ENCODE data around the gene IFFO2. TPM values are rescaled to one million over a fixed set of nuclear protein-coding genes. Genes with fewer than 3 reads are reported as not detected.
A peak's percentile ranks its signal among the peaks of the same experiment; 100 is the strongest.

IFFO2 gene
- total and polyA plus RNA-seq, 2 of the 13 experiments (the other 11 are each of a cell fraction or from before 2014, with no cell fraction given) = 7.3 to 16.7 TPM

DNA sequence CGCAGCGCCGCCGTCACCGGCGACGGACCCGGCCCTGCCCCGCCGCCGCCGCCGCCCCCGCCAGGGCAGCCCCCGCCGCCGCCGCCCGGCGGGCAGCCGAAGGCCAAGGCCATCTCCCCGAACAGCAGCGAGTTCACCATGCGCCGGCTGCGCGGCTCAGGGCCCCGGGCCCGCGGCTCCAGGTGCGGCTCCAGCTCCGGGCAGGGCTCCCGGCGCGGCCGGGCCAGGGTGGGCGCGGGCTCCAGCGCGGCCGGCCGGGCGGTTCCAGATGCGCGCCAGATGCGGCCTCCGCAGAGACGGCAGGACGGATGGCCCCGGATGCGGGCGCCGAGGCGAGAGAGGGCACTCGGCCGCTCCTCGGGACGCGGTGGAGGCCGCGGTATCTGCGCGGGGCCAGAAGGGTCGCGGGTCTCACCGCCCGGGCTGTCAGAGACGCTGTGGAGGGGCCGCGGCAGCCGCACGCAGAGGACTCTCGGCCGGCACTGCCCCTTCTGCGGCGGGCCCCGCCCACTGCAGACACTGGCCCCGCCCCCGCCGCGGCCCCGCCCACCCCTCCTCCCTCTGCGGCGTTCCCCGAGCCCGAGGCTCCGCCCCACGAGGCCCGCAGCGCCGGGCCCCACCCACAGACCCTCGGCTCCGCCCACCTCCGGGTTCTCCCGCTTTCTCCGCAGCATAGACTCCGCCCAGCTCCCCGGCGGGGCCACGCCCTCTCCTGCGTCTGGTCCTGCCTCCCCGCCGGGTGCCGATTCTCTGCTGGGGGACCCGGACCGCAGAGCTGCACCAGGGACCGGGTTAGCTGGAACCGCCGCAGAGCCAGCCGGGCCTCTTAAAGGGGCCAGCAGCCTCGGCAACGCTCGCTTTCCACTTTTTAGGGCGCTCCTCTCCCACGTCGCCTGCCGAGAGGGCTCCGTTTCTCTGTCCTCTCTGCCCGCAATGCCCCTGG lies at the start of gene IFFO2 (continued):
- TF ChIP-seq, protein P1, sequence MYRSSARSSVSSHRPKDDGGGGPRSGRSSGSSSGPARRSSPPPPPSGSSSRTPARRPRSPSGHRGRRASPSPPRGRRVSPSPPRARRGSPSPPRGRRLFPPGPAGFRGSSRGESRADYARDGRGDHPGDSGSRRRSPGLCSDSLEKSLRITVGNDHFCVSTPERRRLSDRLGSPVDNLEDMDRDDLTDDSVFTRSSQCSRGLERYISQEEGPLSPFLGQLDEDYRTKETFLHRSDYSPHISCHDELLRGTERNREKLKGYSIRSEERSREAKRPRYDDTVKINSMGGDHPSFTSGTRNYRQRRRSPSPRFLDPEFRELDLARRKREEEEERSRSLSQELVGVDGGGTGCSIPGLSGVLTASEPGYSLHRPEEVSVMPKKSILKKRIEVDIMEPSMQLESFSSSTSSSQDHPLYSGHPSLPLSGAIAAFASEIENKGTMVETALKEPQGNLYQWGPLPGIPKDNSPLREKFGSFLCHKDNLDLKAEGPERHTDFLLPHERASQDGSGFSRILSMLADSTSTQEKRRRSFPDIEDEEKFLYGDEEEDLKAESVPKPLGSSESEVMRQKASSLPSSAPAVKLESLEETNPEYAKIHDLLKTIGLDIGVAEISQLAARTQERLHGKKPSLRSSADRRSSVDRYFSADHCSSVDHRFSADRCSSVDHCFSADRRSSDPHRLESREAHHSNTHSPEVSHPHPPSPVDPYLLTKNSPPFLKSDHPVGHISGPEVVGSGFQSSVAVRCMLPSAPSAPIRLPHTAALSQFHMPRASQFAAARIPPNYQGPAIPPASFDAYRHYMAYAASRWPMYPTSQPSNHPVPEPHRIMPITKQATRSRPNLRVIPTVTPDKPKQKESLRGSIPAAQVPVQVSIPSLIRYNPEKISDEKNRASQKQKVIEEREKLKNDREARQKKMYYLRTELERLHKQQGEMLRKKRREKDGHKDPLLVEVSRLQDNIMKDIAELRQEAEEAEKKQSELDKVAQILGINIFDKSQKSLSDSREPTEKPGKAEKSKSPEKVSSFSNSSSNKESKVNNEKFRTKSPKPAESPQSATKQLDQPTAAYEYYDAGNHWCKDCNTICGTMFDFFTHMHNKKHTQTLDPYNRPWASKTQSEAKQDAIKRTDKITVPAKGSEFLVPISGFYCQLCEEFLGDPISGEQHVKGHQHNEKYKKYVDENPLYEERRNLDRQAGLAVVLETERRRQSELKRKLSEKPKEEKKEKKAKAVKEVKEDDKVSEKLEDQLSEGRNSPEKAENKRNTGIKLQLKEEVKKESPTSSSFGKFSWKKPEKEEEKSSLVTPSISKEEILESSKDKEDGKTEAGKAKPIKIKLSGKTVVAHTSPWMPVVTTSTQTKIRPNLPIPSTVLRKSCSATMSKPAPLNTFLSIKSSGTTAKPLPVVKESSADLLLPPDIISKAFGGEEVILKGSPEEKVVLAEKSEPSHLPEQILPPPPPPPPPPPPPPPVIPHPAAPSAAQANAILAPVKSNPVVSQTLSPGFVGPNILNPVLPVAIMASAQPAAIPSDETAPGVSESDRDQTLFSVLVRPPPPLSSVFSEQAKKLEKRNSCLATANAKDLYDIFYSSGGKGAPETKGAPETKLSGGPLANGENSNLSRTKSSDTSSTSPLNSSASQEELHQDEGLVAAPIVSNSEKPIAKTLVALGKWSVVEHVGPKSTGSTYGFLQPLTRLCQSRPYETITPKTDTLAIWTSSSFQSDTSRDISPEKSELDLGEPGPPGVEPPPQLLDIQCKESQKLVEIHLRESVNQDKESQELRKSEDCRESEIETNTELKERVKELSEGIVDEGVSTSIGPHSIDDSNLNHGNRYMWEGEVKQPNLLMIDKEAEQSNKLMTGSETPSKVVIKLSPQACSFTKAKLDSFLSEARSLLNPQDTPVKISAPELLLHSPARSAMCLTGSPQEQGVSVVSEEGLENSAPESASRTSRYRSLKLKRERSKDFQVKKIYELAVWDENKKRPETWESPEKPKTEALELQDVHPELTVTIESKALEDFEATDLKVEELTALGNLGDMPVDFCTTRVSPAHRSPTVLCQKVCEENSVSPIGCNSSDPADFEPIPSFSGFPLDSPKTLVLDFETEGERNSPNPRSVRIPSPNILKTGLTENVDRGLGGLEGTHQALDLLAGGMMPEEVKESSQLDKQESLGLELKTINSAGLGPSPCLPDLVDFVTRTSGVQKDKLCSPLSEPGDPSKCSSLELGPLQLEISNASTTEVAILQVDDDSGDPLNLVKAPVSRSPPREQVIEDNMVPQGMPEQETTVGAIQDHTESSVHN (CRISPR knock-in tag; IDR thresholded peaks at IDR 0.05) = no peak
- peak; percentile 71; the same call in 1 of the 2 replicates for TF ChIP-seq MEIS2 (CRISPR knock-in tag; IDR thresholded peaks at IDR 0.05)
- TF ChIP-seq GATAD2A (CRISPR knock-in tag; IDR thresholded peaks at IDR 0.05) = no peak
- no peak for TF ChIP-seq CHD2 (IDR thresholded peaks at IDR 0.05; ENCODE audit: low read depth, low read length)
- no peak for TF ChIP-seq TBP (CRISPR knock-in tag; IDR thresholded peaks at IDR 0.05)
- TF ChIP-seq, protein P2, sequence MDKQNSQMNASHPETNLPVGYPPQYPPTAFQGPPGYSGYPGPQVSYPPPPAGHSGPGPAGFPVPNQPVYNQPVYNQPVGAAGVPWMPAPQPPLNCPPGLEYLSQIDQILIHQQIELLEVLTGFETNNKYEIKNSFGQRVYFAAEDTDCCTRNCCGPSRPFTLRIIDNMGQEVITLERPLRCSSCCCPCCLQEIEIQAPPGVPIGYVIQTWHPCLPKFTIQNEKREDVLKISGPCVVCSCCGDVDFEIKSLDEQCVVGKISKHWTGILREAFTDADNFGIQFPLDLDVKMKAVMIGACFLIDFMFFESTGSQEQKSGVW (CRISPR knock-in tag; IDR thresholded peaks at IDR 0.05; ENCODE audit: borderline replicate concordance) = no peak
- TF ChIP-seq CAMTA2 (CRISPR knock-in tag; IDR thresholded peaks at IDR 0.05; ENCODE audit: borderline replicate concordance) = no peak
- no peak for TF ChIP-seq ZNF780A (CRISPR knock-in tag; IDR thresholded peaks at IDR 0.05)
- peak; percentile 17; the same call in 1 of the 2 replicates for TF ChIP-seq KDM3A (CRISPR knock-in tag; IDR thresholded peaks at IDR 0.05; ENCODE audit: low read depth)
- peak; percentile 67 for TF ChIP-seq SAP130 (CRISPR knock-in tag; IDR thresholded peaks at IDR 0.05; ENCODE audit: low read depth)
- TF ChIP-seq ZNF839 (CRISPR knock-in tag; IDR thresholded peaks at IDR 0.05; ENCODE audit: borderline replicate concordance) = no peak
- TF ChIP-seq, protein P3, sequence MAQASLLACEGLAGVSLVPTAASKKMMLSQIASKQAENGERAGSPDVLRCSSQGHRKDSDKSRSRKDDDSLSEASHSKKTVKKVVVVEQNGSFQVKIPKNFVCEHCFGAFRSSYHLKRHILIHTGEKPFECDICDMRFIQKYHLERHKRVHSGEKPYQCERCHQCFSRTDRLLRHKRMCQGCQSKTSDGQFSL (CRISPR knock-in tag; IDR thresholded peaks at IDR 0.05) = no peak
- TF ChIP-seq, protein P4, sequence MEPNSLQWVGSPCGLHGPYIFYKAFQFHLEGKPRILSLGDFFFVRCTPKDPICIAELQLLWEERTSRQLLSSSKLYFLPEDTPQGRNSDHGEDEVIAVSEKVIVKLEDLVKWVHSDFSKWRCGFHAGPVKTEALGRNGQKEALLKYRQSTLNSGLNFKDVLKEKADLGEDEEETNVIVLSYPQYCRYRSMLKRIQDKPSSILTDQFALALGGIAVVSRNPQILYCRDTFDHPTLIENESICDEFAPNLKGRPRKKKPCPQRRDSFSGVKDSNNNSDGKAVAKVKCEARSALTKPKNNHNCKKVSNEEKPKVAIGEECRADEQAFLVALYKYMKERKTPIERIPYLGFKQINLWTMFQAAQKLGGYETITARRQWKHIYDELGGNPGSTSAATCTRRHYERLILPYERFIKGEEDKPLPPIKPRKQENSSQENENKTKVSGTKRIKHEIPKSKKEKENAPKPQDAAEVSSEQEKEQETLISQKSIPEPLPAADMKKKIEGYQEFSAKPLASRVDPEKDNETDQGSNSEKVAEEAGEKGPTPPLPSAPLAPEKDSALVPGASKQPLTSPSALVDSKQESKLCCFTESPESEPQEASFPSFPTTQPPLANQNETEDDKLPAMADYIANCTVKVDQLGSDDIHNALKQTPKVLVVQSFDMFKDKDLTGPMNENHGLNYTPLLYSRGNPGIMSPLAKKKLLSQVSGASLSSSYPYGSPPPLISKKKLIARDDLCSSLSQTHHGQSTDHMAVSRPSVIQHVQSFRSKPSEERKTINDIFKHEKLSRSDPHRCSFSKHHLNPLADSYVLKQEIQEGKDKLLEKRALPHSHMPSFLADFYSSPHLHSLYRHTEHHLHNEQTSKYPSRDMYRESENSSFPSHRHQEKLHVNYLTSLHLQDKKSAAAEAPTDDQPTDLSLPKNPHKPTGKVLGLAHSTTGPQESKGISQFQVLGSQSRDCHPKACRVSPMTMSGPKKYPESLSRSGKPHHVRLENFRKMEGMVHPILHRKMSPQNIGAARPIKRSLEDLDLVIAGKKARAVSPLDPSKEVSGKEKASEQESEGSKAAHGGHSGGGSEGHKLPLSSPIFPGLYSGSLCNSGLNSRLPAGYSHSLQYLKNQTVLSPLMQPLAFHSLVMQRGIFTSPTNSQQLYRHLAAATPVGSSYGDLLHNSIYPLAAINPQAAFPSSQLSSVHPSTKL (CRISPR knock-in tag; IDR thresholded peaks at IDR 0.05) = peak; percentile 8; the same call in 1 of the 2 replicates
- peak; percentile 81 for TF ChIP-seq SP4 (CRISPR knock-in tag; IDR thresholded peaks at IDR 0.05)
